Esophagus squamous epithelium (tissue), 4 donors: ENCODE results near the gene SPAG9.

ENCODE experiments used
- POLR2A ChIP-seq, 4 donors: fragments of 450-650 bp; IDR thresholded peaks; one replicate each; pipeline ENCODE4 v1.6.1; 2017; ENCODE audit warnings: antibody characterized with exemption in 4 of 4, mild to moderate bottlenecking in 4 of 4, moderate library complexity in 3 of 4
- TF ChIP-seq, protein P1 (sequence below), 6 experiments: fragments of 450-650 bp in 4 of 6; fragments of 200-600 bp in 2 of 6; sonication (generic) in 2 of 6; IDR thresholded peaks; one replicate each; pipeline ENCODE4 v1.5.1; 2016 to 2019; ENCODE audit warnings: antibody characterized with exemption in 6 of 6, mild to moderate bottlenecking in 4 of 6, moderate library complexity in 4 of 6

DNA sequence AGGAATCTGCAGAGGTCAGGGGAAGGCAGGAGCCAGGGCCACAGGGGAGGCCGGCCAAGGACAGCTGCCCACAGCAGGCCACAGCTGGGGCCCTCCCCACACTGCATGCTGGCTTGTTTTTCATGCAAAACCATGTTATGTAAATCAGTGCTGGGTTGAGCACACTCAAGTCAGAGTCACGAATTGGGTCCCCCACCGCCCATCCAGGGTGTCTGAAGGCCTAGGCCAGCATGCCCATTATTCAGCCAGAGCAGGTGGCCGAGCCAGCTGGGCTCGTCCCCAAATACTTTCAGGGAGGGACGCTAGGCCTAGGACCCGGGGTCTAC lies 203.3 kb downstream of the SPAG9 start:
- TF ChIP-seq, protein P1, sequence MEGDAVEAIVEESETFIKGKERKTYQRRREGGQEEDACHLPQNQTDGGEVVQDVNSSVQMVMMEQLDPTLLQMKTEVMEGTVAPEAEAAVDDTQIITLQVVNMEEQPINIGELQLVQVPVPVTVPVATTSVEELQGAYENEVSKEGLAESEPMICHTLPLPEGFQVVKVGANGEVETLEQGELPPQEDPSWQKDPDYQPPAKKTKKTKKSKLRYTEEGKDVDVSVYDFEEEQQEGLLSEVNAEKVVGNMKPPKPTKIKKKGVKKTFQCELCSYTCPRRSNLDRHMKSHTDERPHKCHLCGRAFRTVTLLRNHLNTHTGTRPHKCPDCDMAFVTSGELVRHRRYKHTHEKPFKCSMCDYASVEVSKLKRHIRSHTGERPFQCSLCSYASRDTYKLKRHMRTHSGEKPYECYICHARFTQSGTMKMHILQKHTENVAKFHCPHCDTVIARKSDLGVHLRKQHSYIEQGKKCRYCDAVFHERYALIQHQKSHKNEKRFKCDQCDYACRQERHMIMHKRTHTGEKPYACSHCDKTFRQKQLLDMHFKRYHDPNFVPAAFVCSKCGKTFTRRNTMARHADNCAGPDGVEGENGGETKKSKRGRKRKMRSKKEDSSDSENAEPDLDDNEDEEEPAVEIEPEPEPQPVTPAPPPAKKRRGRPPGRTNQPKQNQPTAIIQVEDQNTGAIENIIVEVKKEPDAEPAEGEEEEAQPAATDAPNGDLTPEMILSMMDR (IDR thresholded peaks at IDR 0.05), result no peak
- TF ChIP-seq POLR2A (IDR thresholded peaks at IDR 0.05), result no peak
